ELR (cell line): ENCODE data around the gene SORL1.
A peak's percentile ranks its signal among the peaks of the same experiment; 100 is the strongest.

Source experiments
- DNase-seq: peaks from one replicate; pipeline ENCODE4 v3.0.0-alpha.2; 2015; ENCODE audit warnings: low read depth

The SORL1 gene

DNA sequence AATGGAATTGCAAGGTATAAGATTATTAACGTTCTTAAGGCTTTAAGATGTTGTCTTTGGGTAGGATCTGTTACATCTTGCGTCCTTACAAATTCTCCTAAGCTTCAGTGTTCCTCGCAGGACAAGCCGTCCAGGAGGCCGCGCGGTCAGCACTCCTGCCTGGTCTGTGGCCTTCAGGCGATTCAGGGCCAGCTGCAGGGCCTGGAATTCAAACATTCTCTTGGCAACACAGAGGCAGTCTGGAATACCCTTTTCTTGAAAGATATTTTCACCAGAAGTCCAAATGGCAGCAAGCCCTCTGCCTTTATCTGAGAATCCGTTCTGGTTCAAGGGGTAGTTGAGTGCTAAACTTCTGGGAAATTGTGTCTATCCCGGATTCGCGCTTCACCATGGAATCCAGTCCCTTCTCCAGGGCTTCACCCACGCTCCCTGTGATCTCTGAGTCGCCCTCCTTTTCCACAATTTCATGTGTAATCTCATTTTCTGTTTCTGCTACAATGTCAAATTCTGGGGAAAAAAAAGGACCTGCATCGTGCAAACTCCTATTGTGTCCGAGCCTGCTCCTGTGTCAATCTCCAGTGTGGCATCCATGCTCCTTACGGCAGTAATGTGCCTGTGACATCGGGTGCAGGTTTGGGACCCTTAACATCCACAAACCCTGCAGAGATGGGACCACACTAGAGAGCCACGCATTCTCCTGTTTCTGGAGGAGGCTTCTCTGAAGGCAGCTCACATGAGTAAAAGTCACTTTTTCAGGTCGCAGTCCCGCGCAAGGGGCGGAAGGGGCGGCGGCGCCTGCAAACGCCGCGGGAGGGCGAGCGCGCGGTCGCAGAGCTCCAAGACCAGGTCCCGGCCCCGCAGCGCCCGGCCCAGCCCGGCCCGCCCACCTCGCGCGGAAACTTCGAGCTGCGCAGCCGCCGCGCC, 25.4 kb upstream of the SORL1 start:
- DNase-seq: no peak

DNA sequence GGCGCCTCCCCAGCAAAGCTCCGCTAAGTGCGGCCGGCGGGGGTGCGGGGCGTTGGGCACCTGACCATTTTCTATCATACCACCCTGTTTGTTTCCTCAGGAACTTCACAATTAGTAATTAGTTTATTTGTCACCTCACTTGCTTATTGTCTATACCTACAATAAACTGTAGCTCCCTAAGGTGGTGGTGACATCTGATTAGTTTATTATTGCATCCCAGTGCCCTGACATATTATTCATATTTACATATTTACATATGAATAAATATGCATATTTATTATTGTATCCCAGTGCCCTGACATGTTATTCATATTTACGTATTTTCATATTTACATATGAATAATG, 24.7 kb upstream of the SORL1 start:
- DNase-seq: no peak

- DNase-seq: no peak
Measured at GRCh38 chr11:121429556-121429955, 22.6 kb upstream of the SORL1 start.

DNA sequence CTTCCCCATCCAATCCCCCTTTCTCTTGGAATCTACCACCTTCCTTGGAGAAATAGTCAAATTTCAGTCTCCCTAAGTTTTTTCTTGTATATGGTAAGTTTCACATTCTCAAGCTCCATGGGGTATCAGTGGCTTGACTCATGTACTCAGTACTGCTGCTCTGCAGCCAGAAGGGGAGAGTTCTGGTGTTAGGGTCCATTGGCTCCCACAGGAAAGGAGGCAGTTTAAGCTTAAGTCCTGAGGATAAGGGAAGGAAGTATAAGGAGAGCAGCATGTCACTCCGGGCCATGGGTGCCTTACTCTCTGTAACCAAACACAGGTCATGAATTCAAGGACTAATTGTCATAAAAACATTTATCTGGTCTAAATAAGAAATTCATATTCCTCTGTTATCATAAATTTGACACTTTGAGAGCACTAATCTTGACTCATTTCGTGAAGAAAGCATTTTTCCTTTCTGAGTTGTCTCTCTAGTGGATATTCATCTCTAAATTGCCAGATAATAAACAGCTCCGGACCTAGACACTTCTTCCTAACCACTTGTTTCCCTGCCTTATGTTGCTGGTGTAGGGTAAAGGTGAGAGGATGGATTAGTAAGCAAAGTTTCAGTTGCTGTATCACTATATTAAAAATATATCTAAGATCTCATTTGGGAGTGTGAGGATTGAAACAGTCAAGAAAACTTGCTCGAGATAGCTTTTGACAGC, 20.1 kb upstream of the SORL1 start:
- no peak for DNase-seq

GRCh38 chr11:121435132-121435531, 17.0 kb upstream of the SORL1 start:
- DNase-seq: no peak

GRCh38 chr11:121435551-121436511, 16.3 kb upstream of the SORL1 start:
- DNase-seq: no peak

GRCh38 chr11:121437018-121437685, 15.0 kb upstream of the SORL1 start:
- no peak for DNase-seq

GRCh38 chr11:121437686-121438078, 14.4 kb upstream of the SORL1 start:
- DNase-seq: no peak

- no peak for DNase-seq
Measured at GRCh38 chr11:121439337-121439736, 12.8 kb upstream of the SORL1 start.

GRCh38 chr11:121439759-121440158, 12.4 kb upstream of the SORL1 start:
- no peak for DNase-seq

GRCh38 chr11:121441521-121441920, 10.6 kb upstream of the SORL1 start:
- DNase-seq: no peak

DNA sequence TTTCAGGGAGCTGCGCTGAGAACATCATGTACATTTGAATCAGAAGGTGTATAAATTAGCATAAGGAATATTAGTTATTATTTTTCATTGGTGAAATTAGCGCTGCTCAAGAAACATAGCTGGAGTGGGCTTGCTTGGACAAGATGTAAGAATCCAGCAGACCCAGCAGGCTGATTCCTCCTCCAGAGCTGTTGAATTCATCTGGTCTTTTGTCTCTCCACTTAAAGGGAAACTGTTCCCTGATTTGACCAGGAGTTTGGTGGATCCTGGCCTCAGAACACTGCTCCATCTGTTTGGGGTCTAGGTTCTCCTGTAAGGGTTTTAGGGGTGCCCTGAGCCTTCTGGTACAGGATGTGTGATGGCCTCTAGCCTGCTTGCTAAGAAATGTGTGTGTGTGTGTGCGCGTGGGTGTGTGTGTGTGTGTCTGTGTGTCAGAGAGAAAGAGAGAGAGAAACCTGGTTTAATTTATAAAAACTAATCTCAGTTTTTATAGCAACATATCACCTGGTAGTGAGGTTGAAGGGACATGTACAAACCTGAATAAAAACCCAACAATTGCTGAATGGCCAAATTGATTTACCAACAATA, 8.3 kb upstream of the SORL1 start:
- no peak for DNase-seq

GRCh38 chr11:121444526-121444925, 7.6 kb upstream of the SORL1 start:
- DNase-seq: no peak

DNA sequence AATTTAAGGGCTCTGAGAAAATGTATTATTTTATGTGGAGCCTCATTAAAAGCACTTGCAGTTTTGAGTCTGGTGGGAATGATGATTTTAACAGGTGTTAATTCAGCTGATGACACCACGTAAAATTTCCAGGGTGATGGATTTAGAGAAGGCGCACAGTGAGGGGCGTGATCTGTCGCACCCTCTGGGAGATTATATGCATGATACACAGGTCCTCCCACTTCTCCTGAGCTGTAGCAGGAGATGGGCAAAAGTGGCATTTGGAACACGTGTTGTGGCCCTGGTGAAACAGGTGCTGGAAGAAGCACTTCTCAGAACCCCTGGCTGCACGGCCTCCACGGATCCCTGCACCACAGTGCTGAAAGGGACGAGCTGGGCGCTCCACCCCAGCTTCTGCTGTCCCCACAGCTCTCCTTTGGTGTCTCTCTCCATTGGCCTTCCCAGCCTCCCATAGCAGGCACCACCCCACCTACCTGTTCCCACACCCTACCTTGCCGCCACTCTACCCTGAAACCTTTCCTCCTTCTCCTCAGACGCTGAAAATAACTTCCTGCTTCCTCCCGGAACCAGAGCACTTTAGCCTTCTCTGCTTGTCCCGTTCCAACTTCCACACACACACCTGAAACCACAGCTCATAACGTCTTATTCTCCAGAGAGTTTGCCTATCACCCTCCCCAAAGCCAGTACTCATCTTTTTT, 6.9 kb upstream of the SORL1 start:
- DNase-seq: no peak

- DNase-seq: peak; percentile 28
Measured at GRCh38 chr11:121446752-121447156, 5.4 kb upstream of the SORL1 start.

DNA sequence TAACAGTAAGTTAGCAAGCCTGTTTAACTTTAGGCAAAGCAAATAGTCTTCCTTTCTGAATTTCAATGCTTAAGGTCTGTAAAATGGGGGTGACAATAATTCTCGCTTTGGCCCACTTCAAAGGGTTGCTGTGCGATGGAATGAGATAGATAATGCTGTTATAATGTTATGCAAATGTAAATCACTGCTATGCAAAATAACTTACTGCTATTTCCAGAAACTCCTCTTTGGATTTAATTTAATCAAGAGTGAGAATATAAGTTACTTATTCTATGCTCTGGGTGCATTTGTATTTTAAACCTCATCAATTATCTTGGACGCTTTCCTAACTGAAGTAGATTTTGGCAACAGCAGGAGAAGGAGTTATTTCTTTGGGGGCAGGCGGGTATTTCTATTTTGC, 4.1 kb upstream of the SORL1 start:
- DNase-seq: no peak

DNA sequence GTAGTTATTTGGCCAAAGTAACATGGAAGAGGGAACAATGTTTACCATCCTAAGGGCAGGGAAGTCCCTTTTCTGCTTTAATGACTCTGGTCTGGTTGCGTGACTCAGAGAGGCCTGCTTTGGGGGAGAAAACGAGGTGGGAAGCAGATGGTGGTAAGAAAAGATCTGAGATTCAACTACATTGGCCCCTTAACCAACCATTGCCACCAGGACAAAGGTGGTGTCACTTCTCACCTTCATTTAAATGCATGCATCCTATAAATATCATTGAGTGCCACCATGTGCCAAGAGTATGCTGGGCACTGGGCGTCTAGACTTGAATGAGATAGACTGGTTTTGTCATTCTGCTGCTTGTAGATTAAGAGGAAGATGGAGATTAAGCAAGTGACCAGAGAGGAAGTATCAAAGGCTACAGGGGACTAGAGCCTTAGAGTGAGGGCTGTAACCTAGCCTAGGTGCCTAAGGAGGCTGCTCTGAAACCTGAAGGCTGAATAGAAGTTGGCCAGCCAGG, 3.6 kb upstream of the SORL1 start:
- no peak for DNase-seq

DNA sequence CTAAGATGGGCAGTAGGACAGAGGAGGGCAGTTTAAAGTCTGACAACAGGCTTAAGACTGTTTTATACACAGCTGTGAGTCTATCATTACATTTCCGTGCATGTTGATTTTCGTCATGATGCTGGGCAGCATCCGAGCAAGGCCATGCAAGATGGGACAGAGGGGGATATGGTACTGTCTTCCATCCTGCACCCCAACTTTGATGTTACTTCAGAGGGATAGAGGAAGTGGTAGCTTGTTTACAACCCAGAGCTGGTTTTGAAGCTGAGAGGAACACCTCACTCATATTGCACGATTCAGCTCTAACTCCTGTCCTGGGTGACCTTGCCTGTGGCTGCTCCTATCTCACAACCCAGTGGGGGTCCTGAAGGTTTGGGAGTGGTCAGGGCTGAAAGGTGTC, 3.0 kb upstream of the SORL1 start:
- no peak for DNase-seq

DNA sequence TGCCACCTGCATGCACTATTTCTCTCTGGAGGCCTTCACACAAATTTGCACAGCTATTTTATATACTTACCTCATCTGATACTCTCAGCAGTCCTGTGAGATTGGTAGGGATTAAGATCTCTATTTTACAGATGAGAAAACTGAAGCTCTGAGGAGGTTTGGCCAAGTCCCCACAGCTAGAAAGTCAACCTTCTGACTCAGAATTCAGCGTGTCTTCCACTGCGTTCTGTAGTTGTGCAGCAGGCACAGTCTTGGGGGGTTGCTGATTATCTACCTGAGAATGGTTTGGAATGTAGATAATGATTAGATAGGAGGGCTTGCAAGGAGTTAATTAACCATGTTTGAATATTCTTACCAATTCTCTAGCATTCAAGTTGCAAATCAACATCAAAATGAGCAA, 2.5 kb upstream of the SORL1 start:
- DNase-seq: no peak

DNA sequence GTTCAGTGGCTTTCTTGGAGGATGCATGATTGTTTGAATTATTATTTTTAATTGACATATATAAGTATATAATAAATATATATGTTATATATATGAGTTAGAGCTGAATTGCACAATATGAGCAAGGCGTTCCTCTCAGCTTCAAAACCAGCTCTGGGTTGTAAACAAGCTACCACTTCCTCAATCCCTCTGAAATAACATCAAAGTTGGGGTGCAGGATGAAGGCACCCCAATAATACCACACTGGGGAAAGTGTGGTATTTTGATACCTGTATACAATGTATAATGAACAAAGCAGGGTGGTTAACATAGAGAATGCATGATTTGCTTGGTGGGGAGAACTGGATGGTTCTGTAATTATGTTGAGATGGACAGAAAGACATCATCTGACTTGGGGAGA, 1.7 kb upstream of the SORL1 start:
- no peak for DNase-seq
